Astrocyte (in vitro differentiated cells and primary cell): Measurements from ENCODE around the gene TTK. TPM values are rescaled to one million over a fixed set of nuclear protein-coding genes. Genes with fewer than 3 reads are reported as not detected.
"Not testable (repeated sequence)": the region's sequence is repeated elsewhere in the genome, so short reads cannot be mapped to it uniquely, and the experiment has no call there.

ENCODE experiments used
- DNase-seq: peaks from one replicate; pipeline ENCODE4 v3.0.0-alpha.2; 2010; ENCODE audit warnings: low read depth
- FAIRE-seq: peaks from 2 replicates; lab custom pipeline; 2011; peaks lifted over from hg19 to GRCh38; lab: Jason Lieb, UNC
- H2AFZ ChIP-seq: 2 replicates; pipeline ENCODE4 v1.6.0; 2012; ENCODE audit warnings: low read depth, low read length, inconsistent platforms
- H3K27ac ChIP-seq: 2 replicates; pipeline ENCODE4 v1.5.1; 2011; ENCODE audit warnings: low read depth, low read length, inconsistent platforms
- H3K27me3 ChIP-seq: 2 replicates; pipeline ENCODE4 v1.6.0; 2011; ENCODE audit warnings: low read length, inconsistent platforms; ENCODE audit not compliant: insufficient read depth
- H3K36me3 ChIP-seq: 2 replicates; pipeline ENCODE4 v1.5.1; 2011; ENCODE audit warnings: low read length, inconsistent platforms; ENCODE audit not compliant: insufficient read depth
- H3K4me1 ChIP-seq: 2 replicates; pipeline ENCODE4 v1.5.1; 2011; ENCODE audit warnings: low read length, inconsistent platforms; ENCODE audit not compliant: insufficient read depth
- H3K4me2 ChIP-seq: 2 replicates; pipeline ENCODE4 v1.6.0; 2012; ENCODE audit warnings: low read length, inconsistent platforms
- H3K4me3 ChIP-seq: 2 replicates; pipeline ENCODE4 v1.5.1; 2011; ENCODE audit warnings: low read depth, mild to moderate bottlenecking, low read length, inconsistent platforms; ENCODE audit not compliant: insufficient read depth
- H3K79me2 ChIP-seq: 2 replicates; pipeline ENCODE4 v1.6.0; 2012; ENCODE audit warnings: mild to moderate bottlenecking, low read length, inconsistent platforms; ENCODE audit not compliant: insufficient read depth
- H3K9ac ChIP-seq: 2 replicates; pipeline ENCODE4 v1.6.0; 2012; ENCODE audit warnings: mild to moderate bottlenecking, low read length, inconsistent platforms
- H3K9me3 ChIP-seq: 2 replicates; pipeline ENCODE4 v1.5.1; 2012; ENCODE audit warnings: low read depth, mild to moderate bottlenecking, low read length, inconsistent platforms; ENCODE audit not compliant: insufficient read depth
- H4K20me1 ChIP-seq: 2 replicates; pipeline ENCODE4 v1.6.0; 2012; ENCODE audit warnings: low read length, inconsistent platforms; ENCODE audit not compliant: insufficient read depth
- H3K27ac Mint-ChIP-seq: one replicate; pipeline ENCODE4 v1.8.0; 2021; ENCODE audit warnings: mild to moderate bottlenecking, mixed read lengths; ENCODE audit not compliant: unreplicated experiment
- H3K27me3 Mint-ChIP-seq: one replicate; pipeline ENCODE4 v1.8.0; 2021; ENCODE audit warnings: low read depth, mixed read lengths; ENCODE audit not compliant: unreplicated experiment
- H3K36me3 Mint-ChIP-seq: one replicate; pipeline ENCODE4 v1.8.0; 2021; ENCODE audit warnings: low read depth, mixed read lengths; ENCODE audit not compliant: unreplicated experiment
- H3K4me1 Mint-ChIP-seq: one replicate; pipeline ENCODE4 v1.8.0; 2021; ENCODE audit warnings: low read depth, mixed read lengths; ENCODE audit not compliant: unreplicated experiment
- H3K4me3 Mint-ChIP-seq: one replicate; pipeline ENCODE4 v1.8.0; 2021; ENCODE audit warnings: mild to moderate bottlenecking, moderate library complexity, mixed read lengths; ENCODE audit not compliant: unreplicated experiment
- H3K9me3 Mint-ChIP-seq: one replicate; pipeline ENCODE4 v1.8.0; 2021; ENCODE audit warnings: mild to moderate bottlenecking, mixed read lengths; ENCODE audit not compliant: unreplicated experiment
- CTCF ChIP-seq: IDR thresholded peaks from 2 replicates; pipeline ENCODE4 v1.5.1; 2011; ENCODE audit warnings: low read depth, mild to moderate bottlenecking, inconsistent platforms, low read length, moderate library complexity; ENCODE audit not compliant: insufficient read depth
- EZH2 ChIP-seq: IDR thresholded peaks from 2 replicates; pipeline ENCODE4 v1.6.1; 2012; ENCODE audit warnings: mild to moderate bottlenecking, low read length, inconsistent platforms; ENCODE audit not compliant: insufficient read depth
- total RNA-seq: library from RNA; stranded (reverse); gene quantifications from 2 replicates; pipeline ENCODE4 v1.2.1, GENCODE V29; 2021

Gene TTK
- total RNA-seq, 1 donor from 2014 or later, result 4.9 TPM

- FAIRE-seq (no peak), DNase-seq (peak; percentile 82)
- Histone ChIP-seq H3K9ac (peak overlapping the region; percentile 50), H3K9me3 (no peaks in the 10 kb centered on the region), H3K27me3 (no peaks in the 10 kb centered on the region), H2AFZ (no peak overlapping the region), H3K4me1 (peaks cover 4% of the 10 kb centered on the region), H3K79me2 (peaks cover 3% of the 10 kb centered on the region), H4K20me1 (no peaks in the 10 kb centered on the region), H3K27ac (peak overlapping the region; percentile 69), H3K4me2 (peak overlapping the region; percentile 77), H3K36me3 (peaks cover 6% of the 10 kb centered on the region), H3K4me3 (no peak overlapping the region)
- TF ChIP-seq EZH2, result no peak
- TF ChIP-seq CTCF, result no peak
- H3K27ac Mint-ChIP-seq, result peak overlapping the region; percentile 23
- no peak overlapping the region for H3K4me3 Mint-ChIP-seq
- no peaks in the 10 kb centered on the region for H3K9me3 Mint-ChIP-seq
- H3K4me1 Mint-ChIP-seq, result peaks cover 6% of the 10 kb centered on the region
- H3K27me3 Mint-ChIP-seq, result no peaks in the 10 kb centered on the region
- no peaks in the 10 kb centered on the region for H3K36me3 Mint-ChIP-seq
These were observed 18.4 kb downstream of the TTK start for GRCh38 chr6:80022803-80023202.

GRCh38 chr6:80028589-80028988 lies 24.1 kb downstream of the TTK start:
- Histone ChIP-seq H3K4me3 (no peak overlapping the region), H4K20me1 (no peaks in the 10 kb centered on the region), H3K9me3 (no peaks in the 10 kb centered on the region), H2AFZ (no peak overlapping the region), H3K4me2 (no peak overlapping the region), H3K9ac (no peak overlapping the region), H3K27me3 (no peaks in the 10 kb centered on the region), H3K36me3 (peaks cover 9% of the 10 kb centered on the region), H3K27ac (no peak overlapping the region), H3K79me2 (peaks cover 3% of the 10 kb centered on the region), H3K4me1 (no peaks in the 10 kb centered on the region)
- H3K4me3 Mint-ChIP-seq, result no peak overlapping the region
- no peaks in the 10 kb centered on the region for H3K9me3 Mint-ChIP-seq
- no peaks in the 10 kb centered on the region for H3K36me3 Mint-ChIP-seq
- H3K27me3 Mint-ChIP-seq, result no peaks in the 10 kb centered on the region
- FAIRE-seq (no peak), DNase-seq (no peak)
- peaks cover 7% of the 10 kb centered on the region for H3K4me1 Mint-ChIP-seq
- TF ChIP-seq EZH2 (no peak), CTCF (no peak)
- H3K27ac Mint-ChIP-seq, result no peak overlapping the region

GRCh38 chr6:80029470-80029869 lies 25.0 kb downstream of the TTK start:
- H3K36me3 Mint-ChIP-seq, result no peaks in the 10 kb centered on the region
- no peaks in the 10 kb centered on the region for H3K4me1 ChIP-seq

GRCh38 chr6:80048220-80048619 lies 43.8 kb downstream of the TTK start:
- not testable (repeated sequence) for H3K9ac ChIP-seq, H3K4me3 Mint-ChIP-seq, FAIRE-seq, H3K4me3 ChIP-seq, H3K4me2 ChIP-seq, H3K4me1 ChIP-seq, H3K36me3 ChIP-seq, H3K27me3 ChIP-seq, H3K4me1 Mint-ChIP-seq, H3K36me3 Mint-ChIP-seq, H3K27ac Mint-ChIP-seq, H3K27me3 Mint-ChIP-seq, DNase-seq, H4K20me1 ChIP-seq, H2AFZ ChIP-seq, H3K79me2 ChIP-seq, H3K27ac ChIP-seq, H3K9me3 ChIP-seq, H3K9me3 Mint-ChIP-seq

More at GRCh38 chr6:80029470-80029869, 25.0 kb downstream of the TTK start:
- Histone ChIP-seq H4K20me1 (no peaks in the 10 kb centered on the region), H3K4me2 (no peak overlapping the region), H3K27ac (no peak overlapping the region), H3K79me2 (no peaks in the 10 kb centered on the region), H3K36me3 (peaks cover 14% of the 10 kb centered on the region), H3K4me3 (no peak overlapping the region), H3K9me3 (no peaks in the 10 kb centered on the region), H3K9ac (no peak overlapping the region), H3K27me3 (no peaks in the 10 kb centered on the region), H2AFZ (no peak overlapping the region)
- DNase-seq, result no peak
- peaks cover 7% of the 10 kb centered on the region for H3K4me1 Mint-ChIP-seq
- no peaks in the 10 kb centered on the region for H3K9me3 Mint-ChIP-seq
- H3K27me3 Mint-ChIP-seq, result no peaks in the 10 kb centered on the region
- FAIRE-seq, result no peak
- TF ChIP-seq CTCF (no peak), EZH2 (no peak)
- H3K27ac Mint-ChIP-seq, result no peak overlapping the region
- no peak overlapping the region for H3K4me3 Mint-ChIP-seq
